Activated CD8-positive, alpha-beta T cell treated with anti-CD3 and anti-CD28 coated beads for 36 hours (primary cell): ENCODE measurements around the gene PPT2. TPM values are rescaled to one million over a fixed set of nuclear protein-coding genes. Genes with fewer than 3 reads are reported as not detected.

Experiments used
- ATAC-seq: fragments of 200-7000 bp; cut with Tn5 transposase; one replicate; pipeline ENCODE4 v1.10.0; 2021; ENCODE audit warnings: mild to moderate bottlenecking, moderate library complexity
- CTCF ChIA-PET: fragments of 350-600 bp; sonication (Branson Sonifier 250); formaldehyde crosslinking; loops from one replicate; lab custom pipeline; 2021; ENCODE audit warnings: antibody characterized with exemption; lab: Charles Lee
- POLR2A ChIA-PET: fragments of 350-600 bp; sonication (Branson Sonifier 250); formaldehyde crosslinking; loops from one replicate; lab custom pipeline; 2021; ENCODE audit warnings: antibody characterized with exemption; lab: Charles Lee
- DNase-seq: peaks from one replicate; pipeline ENCODE4 v3.0.0-alpha.2; 2020
- H3K27ac Mint-ChIP-seq: one replicate; pipeline ENCODE4 v1.8.0; 2021; ENCODE audit warnings: mild to moderate bottlenecking, mixed read lengths
- H3K27me3 Mint-ChIP-seq: one replicate; pipeline ENCODE4 v1.8.0; 2021; ENCODE audit warnings: mixed read lengths
- H3K36me3 Mint-ChIP-seq: one replicate; pipeline ENCODE4 v1.8.0; 2021; ENCODE audit warnings: low read depth, mixed read lengths
- H3K4me1 Mint-ChIP-seq: one replicate; pipeline ENCODE4 v1.8.0; 2021; ENCODE audit warnings: low read depth, mixed read lengths
- H3K4me3 Mint-ChIP-seq: one replicate; pipeline ENCODE4 v1.8.0; 2021; ENCODE audit warnings: mild to moderate bottlenecking, moderate library complexity, mixed read lengths
- H3K9me3 Mint-ChIP-seq: one replicate; pipeline ENCODE4 v1.8.0; 2021; ENCODE audit warnings: mixed read lengths
- intact Hi-C: fragments of 100-400 bp; cut with micrococcal nuclease; formaldehyde crosslinking; loops from one replicate; pipeline ENCODE4 v1.10.0; 2022
- total RNA-seq, 2 experiments: library from RNA; stranded (reverse); gene quantifications; one replicate each; pipeline ENCODE4 v1.2.3, GENCODE V29; 2021
- TF ChIP-seq, protein P1 (sequence below): fragments of 200-600 bp; IDR thresholded peaks from one replicate; pipeline ENCODE4 v1.8.0; 2022; ENCODE audit warnings: antibody characterized with exemption, mild to moderate bottlenecking

PPT2 gene
- total RNA-seq, 2 experiments from 2014 or later = 14.4 to 21.7 TPM

DNA sequence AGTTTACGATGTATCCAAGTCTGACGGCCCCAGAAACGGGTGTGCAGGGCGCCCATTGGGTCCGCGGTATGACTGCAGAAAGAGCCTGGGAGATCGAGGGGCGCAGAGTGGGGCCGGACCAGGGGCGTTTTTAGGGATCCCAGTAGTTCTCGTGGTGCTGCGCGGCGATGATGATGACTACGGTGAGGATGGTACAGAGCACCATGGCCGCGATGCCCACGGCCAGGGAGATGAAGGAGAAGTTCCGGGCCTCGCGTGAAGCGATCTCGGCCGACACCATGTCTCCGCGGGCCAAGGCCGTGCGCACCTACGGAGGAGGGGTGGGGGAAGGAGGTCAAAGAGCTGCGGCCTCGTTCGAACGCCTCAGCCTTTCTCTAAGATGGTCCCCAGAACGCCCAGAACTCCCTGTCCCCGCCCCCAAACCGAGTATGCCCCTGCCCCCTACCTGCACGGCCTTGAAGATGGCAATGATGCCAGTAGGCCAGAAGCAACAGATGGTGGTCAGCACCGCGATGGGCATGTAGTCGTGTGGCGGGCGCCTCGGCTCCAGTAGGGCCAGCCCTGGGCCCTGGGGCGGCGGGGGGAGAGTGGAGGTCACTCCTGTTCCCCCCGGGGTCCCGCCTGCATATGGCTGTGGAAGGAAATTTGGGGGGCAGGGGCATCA lies 4.7 kb upstream of the PPT2 start:
- H3K27ac Mint-ChIP-seq = peak overlapping the region; percentile 63
- ChIA-PET POLR2A (no interaction called here), CTCF (interaction anchor here (0.6 to 3.7 kb wide), 6 partner anchors 9 to 264 kb away, joined by 3 to 21 read pairs (median 4); partner anchors contain the start of gene ATF6B)
- no peaks in the 10 kb centered on the region for H3K9me3 Mint-ChIP-seq
- H3K27me3 Mint-ChIP-seq = peaks cover 23% of the 10 kb centered on the region
- ATAC-seq = peak; percentile 10
- TF ChIP-seq, protein P1, sequence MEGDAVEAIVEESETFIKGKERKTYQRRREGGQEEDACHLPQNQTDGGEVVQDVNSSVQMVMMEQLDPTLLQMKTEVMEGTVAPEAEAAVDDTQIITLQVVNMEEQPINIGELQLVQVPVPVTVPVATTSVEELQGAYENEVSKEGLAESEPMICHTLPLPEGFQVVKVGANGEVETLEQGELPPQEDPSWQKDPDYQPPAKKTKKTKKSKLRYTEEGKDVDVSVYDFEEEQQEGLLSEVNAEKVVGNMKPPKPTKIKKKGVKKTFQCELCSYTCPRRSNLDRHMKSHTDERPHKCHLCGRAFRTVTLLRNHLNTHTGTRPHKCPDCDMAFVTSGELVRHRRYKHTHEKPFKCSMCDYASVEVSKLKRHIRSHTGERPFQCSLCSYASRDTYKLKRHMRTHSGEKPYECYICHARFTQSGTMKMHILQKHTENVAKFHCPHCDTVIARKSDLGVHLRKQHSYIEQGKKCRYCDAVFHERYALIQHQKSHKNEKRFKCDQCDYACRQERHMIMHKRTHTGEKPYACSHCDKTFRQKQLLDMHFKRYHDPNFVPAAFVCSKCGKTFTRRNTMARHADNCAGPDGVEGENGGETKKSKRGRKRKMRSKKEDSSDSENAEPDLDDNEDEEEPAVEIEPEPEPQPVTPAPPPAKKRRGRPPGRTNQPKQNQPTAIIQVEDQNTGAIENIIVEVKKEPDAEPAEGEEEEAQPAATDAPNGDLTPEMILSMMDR = no peak
- intact Hi-C loops = no loop called here
- peaks cover 3% of the 10 kb centered on the region for H3K36me3 Mint-ChIP-seq
- peak overlapping the region; percentile 78 for H3K4me3 Mint-ChIP-seq
- peak; percentile 26 for DNase-seq
- peaks cover 44% of the 10 kb centered on the region for H3K4me1 Mint-ChIP-seq

DNA sequence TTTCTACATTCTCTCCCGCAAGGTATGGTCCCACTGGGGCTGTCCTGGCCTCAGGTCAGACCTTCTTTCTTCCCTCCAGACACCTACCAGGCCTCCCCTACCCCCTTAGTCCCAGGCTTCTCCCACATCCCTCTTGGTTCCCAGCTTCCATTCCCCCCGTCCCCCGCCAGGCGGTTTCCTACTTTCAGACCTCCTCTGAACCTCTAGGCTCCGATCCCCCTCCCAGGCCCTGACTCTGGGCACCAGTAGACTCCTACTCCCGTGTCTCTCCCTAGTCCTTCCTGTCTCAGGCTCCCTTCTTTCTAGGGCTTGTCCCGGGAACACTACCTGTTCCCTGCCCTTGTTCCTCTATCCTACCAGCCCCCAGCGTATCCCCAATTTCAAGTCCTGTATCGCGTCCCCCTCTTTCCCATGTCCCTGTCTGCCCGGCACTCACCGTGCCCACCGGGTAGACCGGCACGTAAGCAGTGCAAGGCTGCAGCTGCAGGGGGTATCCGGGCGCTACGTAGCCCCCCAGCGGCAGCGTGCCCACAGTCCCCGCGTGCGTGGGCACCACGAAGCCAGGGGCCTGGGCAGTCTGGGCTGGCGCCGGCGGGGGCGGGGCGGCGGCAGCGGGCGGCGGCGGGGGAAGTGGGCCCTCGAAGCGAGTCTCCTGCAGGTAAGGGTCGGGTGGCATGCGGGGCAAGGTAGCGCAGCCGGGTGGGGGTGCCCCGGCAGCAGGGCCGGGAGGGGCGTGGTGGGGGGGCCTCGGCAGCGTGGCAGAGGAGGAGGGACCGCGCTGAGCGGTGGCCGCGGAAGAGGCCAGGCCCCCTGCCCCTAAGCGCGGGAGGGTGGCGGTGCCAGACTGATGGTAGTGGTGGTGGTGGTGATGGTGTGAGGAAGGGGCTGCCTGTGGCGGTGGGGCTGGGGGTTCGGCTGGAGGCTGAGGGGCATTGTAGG lies 3.7 kb upstream of the PPT2 start:
- CTCF ChIA-PET = interaction anchor here (0.6 to 1.2 kb wide), 3 partner anchors 8 to 31 kb away, joined by 3 to 4 read pairs (median 3); partner anchors contain the start of gene ATF6B
- Mint-ChIP-seq H3K27me3 (peaks cover 23% of the 10 kb centered on the region), H3K4me1 (peaks cover 48% of the 10 kb centered on the region), H3K27ac (no peak overlapping the region), H3K36me3 (peaks cover 3% of the 10 kb centered on the region), H3K4me3 (peak overlapping the region; percentile 56), H3K9me3 (no peaks in the 10 kb centered on the region)
- ATAC-seq = no peak
- intact Hi-C loops = no loop called here
- POLR2A ChIA-PET = no interaction called here
- DNase-seq = no peak
- TF ChIP-seq, protein P1 = no peak

DNA sequence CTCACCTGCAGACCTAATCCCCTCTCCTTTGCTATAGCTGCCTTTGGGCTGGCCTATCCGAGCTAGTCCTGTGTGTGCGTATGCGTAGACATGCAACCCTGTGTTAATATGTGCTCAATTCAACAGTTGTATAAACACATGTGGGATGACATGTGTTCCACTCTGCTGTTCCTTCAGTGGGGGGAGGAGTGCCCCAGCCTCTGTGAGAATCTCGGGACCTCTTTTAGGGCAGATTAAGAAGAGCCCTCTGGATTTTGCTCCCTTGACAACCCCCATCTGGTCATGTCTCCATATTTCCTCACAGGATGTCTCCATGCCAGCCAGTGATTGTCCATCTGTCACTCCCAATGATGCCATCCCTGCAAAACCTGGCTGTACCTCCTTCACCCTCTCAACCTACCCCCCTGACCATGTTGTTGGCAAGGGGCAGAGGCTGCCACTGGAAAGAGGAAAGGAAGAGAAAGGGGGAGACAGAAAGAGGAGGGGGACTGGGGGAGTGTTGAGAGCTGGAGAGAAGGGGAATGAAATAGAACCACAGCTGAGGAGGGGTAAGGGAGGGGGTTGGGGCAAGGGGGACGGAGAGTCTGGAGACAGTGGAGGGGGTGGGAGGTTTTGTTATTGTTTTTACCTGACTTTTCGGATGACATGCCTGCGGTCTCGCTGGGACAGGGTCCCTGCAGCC lies 2.6 kb upstream of the PPT2 start:
- Mint-ChIP-seq H3K4me1 (peaks cover 55% of the 10 kb centered on the region), H3K9me3 (no peaks in the 10 kb centered on the region), H3K27ac (no peak overlapping the region), H3K4me3 (peak overlapping the region; percentile 56), H3K27me3 (peaks cover 23% of the 10 kb centered on the region), H3K36me3 (peaks cover 6% of the 10 kb centered on the region)
- intact Hi-C loops = no loop called here
- CTCF ChIA-PET = interaction anchor here (1.0 to 2.9 kb wide), 4 partner anchors 22 to 103 kb away, joined by 4 to 8 read pairs (median 6); partner anchors contain the start of genes ATF6B and FKBPL
- DNase-seq = peak; percentile 14
- TF ChIP-seq, protein P1 = no peak
- POLR2A ChIA-PET = interaction anchor here (1.0 kb wide), 1 partner anchor 15 kb away, joined by 3 read pairs; no protein-coding TSS in a partner anchor
- ATAC-seq = no peak

DNA sequence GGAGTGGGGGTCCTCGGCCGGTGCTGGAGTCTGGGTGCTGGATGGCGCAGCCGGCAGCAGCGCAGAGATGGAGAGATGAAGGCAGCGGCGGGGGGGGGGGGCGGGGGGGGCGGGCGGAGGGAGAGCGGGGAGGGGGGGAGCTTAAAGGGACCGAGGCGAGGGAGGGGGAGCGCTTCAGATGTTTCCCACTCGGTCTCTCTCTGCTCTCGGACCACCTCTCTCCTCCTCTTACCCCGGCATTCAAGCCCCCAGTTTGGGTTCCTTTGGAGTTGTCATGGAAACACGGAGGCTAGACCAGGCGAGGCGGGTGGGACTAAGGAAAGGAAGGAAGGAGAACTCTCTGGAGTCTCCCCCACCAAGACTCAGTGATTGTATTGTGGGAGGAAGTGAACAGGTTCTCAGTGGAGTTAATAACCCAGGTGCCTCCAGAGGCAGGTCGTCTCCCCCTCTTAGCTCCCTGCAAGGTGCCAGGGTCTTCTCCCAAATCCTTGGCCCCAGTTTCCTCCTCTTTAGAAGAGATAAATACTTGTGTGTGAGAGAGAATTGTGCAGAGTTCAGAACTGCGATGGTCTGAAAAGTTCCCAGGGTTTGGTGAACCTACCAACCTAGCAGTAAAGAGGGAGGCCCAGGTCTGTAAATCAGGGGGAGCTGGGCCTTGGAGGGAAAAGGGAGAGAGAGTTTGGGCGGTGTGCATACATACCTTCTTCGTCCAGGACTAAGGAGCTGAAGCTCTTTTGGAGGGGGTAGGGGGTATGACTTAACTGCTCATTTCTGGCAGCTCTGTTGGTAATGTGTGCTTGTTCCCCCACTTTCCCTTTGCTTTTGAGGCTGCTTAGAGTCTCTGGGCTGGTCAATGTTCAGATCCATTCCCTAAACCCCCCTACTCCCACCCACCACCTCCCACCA lies 1.8 kb upstream of the PPT2 start, which contains the start of gene PRRT1:
Gene PRRT1 (minus strand): TSS at position 77 of the 906 bp plus-strand sequence. CDS start 112 bp downstream, outside the sequence.
- peak; percentile 10 for DNase-seq
- peaks cover 6% of the 10 kb centered on the region for H3K36me3 Mint-ChIP-seq
- TF ChIP-seq, protein P1 = no peak
- CTCF ChIA-PET = interaction anchor here (1.2 to 2.9 kb wide), 3 partner anchors 23 to 104 kb away, joined by 6 to 8 read pairs (median 6); partner anchors contain the start of genes ATF6B and FKBPL
- H3K4me3 Mint-ChIP-seq = peak within 1 kb of the TSS; percentile 85
- peaks cover 22% of the 10 kb centered on the region for H3K27me3 Mint-ChIP-seq
- no peaks in the 10 kb centered on the region for H3K9me3 Mint-ChIP-seq
- H3K27ac Mint-ChIP-seq = peak within 1 kb of the TSS; percentile 97
- intact Hi-C loops = no loop called here
- peaks cover 55% of the 10 kb centered on the region for H3K4me1 Mint-ChIP-seq
- POLR2A ChIA-PET = interaction anchor here (0.6 to 1.0 kb wide), 2 partner anchors 16 to 1355 kb away, joined by 3 read pairs; no protein-coding TSS in a partner anchor
- ATAC-seq = no peak
